GF-D8 (cell line): Measurements from ENCODE around the gene MTX1.

Experiments used
- DNase-seq: peaks from one replicate; lab custom pipeline; 2025; lab: John Stamatoyannopoulos, UW

Gene MTX1

DNA sequence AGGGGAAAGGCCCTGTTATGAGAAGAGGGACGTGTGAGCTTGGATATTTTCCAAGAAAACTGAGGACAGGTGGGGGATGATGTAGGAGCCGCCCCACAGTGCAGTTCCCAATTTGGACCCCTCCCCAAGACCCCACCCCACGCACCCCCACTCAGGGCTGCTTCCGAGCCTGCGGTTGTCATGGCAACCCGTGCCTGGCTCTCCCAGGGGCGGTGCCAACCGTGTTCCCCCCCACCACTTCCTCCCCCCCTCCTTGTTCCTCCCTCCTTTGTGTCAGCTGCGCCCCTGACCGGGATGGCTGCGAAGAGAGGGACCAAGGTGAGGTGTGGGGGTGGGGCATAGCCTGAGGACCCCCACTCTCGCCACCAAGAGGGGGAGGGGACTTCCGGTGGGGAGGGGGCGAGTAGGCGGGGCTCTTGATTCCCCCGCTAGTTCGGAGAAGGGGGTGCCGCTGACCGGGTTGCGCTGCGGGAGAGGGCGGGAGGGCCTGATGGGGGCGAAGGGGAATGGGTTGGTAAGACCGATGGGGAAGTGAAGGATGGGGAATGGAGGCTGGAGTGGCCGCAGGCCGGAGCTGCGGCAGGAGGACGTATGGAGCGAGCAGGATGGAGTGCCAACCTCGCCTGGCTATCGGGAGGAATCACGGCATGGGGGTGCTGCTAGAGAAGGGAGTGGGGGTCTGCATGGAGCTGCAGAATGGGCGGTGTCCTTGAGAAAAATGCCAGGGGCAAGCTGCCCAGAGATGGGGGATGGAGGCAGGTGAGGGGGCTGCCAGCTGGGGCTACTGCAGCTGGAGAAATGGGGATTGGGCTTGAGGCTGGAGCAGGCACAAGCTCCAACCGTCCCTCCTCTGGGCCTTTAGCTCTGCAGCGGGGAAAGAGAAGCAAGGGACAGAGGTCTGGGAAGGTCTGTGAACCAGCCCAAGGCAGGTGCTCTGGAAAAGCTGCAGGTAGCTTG lies 33.9 kb upstream of the MTX1 start:
- DNase-seq = no peak

DNA sequence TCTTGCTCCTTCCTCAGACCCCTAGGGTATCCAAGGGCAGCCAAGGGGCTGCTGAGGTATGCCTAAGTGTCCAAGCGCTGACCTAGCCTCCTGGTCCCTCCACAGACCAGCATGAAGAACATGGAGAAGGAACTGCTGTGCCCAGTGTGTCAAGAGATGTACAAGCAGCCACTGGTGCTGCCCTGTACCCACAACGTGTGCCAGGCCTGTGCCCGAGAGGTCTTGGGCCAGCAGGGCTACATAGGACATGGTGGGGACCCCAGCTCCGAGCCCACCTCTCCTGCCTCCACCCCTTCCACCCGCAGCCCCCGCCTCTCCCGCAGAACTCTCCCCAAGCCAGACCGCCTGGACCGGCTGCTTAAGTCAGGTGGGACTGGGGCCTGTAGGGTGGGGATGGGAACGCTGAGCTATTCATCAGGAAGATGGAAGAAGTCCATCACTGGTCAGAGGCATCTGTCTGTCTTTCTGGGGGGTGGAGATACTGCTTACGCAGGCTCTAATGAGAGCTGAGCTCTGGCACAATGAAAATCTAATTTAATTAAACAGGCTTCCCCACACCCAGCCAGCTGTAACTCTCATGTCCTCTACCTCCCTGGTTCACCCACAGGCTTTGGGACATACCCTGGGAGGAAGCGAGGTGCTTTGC lies 33.1 kb upstream of the MTX1 start:
- DNase-seq = no peak

DNA sequence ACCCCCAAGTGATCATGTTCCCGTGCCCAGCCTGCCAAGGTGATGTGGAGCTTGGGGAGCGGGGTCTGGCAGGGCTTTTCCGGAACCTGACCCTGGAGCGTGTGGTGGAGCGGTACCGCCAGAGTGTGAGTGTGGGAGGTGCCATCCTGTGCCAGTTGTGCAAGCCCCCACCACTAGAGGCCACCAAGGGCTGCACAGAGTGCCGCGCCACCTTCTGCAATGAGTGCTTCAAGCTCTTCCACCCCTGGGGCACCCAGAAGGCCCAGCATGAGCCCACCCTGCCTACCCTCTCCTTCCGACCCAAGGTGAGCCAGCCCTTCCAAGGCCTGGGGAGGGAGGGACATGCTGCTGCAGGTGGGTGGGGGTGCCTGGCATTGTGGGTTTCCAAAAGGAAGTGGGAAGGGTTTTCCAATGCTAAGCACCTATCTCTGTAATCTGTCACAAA lies 32.5 kb upstream of the MTX1 start:
- peak; percentile 50 for DNase-seq

DNA sequence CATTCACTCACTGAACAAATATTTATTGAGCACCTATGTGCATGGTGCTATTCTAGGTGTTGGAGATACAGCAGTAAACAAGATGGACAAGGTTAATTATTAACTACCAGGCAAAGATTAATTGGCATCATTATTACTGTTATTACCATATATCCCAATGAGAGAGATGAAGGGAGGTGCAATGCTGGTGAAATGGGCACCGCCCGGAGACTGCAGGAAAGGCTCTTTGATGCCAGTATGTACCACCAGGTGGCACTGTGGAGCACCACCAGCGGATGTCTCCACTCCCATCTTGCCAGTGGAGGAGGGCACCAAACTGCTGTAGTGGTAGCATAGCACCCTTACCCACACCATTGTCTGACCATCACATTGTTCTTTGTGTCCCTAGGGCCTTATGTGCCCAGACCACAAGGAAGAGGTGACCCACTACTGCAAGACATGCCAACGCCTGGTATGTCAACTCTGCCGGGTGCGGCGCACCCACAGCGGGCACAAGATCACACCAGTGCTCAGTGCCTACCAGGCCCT lies 31.9 kb upstream of the MTX1 start:
- peak; percentile 30 for DNase-seq

DNA sequence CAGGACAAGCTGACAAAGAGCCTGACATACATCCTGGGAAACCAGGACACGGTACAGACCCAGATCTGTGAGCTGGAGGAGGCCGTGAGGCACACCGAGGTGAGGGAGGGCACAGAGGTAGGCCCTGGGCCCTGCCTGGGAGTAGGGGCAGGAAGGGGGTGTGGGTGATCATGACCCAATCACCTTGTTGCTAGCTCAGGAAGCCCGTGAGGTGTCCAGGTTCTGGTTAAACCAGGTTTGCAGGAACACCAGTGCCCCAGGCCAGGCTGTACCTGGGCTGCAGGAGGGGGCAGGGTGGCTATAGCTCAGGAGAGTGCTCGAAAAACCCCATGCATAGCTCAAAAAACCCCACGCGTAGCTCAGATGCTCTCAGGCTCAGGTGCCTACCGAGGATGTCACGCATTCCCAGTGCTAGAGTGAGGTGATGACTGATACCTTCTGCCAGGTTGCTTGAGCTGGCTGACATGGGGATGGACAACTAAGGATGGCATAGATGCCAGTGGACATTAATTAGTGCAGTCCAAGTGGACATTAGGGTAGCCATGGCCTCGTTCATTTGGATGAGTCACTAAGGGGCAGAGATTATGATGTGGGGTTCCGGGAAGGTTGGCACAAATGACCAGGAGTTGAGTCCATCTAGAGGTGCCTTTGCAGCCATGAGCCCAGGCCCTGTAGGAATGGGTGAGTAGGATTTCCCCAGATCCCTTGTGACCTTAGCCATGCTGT lies 31.1 kb upstream of the MTX1 start:
- DNase-seq = no peak

DNA sequence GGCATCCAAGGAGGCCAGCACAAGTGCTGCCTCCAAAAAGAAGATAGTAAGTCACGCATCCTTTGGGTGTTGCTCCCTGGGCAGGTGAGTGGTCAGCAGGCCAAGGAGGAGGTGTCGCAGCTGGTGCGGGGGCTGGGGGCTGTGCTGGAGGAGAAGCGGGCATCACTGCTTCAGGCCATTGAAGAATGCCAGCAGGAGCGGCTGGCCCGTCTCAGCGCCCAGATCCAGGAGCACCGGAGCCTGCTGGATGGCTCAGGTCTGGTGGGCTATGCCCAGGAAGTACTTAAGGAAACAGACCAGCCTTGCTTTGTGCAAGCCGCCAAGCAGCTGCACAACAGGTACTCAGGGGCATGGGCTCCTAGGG lies 30.6 kb upstream of the MTX1 start:
- no peak for DNase-seq

DNA sequence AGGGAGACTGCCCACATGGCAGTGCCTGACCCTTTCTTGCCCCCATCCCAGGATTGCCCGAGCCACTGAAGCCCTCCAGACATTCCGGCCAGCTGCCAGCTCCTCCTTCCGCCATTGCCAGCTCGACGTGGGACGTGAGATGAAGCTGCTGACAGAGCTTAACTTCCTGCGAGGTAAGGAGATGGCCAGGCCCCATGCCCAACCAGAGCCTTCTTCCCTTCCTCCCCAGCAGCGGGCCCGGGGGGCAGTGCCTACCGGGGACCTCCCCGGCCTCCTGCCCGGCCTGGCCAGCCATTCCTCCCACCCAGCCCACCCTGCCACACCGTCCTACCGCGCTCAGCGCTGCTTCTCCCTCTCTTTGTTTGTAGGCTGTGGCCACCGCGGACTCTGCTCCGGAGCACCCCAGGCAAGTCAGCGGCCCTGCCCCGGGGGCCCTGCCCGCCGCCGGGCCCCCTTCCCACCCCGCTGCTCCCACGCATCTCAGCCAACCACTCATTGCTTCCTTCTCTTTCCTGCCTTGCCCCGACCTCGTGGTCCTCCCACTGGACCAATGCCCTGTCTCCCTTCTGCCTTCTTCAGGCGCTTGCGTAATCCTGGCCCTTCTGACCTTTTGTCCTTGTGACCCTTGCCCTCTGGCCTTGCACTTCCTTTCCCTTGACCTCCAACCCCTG lies 29.9 kb upstream of the MTX1 start:
- DNase-seq = no peak

DNA sequence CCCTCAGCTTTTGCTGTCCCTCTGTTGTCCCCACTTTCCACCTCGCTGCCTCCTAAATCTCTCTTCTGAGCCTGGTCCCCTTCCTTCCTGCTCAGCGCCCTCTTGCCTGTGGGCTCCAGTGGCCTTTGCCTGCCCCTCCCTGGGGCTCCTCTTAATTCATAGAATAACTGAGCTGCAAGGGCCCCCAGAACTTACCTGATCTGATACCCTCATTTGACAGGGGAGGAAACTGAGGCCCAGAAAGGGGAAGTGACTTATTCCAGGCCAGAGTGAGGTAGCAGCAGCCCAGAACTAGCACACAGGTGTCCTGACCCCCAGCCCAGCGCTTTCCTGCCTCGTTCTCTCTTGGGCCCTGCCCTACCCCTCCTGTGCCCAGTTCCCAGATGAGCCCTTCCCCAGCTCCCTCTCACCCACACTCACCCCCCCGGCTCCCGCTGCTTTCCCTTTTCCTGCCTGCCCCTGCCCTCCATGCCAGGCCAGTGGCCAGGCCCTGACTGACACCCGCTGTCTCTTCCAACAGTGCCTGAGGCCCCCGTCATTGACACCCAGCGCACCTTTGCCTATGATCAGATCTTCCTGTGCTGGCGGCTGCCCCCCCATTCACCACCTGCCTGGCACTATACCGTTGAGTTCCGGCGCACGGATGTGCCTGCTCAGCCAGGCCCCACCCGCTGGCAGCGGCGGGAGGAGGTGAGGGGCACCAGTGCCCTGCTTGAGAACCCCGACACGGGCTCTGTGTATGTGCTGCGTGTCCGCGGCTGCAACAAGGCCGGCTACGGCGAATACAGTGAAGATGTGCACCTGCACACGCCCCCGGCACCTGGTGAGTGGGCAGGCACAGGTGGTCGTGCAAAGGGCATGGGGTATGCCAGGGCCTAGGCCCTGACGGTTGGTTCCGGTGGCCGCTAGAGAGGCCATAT lies 29.1 kb upstream of the MTX1 start:
- no peak for DNase-seq

DNA sequence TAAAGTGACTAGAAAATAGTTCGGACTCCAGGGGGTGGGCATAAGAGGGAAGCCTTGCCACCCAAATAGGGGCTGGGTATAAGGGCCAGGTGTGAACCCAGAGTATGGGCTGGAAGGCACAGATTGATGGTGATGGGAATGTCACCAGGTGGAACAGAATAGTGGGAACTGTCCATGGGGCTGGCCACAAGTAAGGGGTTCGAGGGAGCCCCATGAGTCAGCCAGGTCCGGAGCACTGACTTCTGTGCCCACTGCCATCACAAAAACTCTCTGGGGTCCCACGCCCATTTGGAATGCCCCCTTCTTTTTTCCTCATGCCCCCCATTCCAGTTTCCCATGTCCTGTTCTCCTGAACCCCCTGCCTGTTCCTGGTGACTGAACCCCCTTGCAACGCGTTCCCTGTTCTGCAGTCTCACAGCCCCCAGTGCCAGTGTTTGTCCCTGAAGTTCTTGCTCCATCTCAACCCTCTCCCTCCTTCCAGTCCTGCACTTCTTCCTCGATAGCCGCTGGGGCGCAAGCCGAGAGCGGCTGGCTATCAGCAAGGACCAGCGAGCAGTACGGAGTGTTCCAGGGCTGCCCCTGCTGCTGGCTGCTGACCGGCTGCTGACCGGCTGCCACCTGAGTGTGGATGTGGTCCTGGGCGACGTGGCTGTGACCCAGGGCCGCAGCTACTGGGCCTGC lies 27.0 kb upstream of the MTX1 start:
- no peak for DNase-seq

DNA sequence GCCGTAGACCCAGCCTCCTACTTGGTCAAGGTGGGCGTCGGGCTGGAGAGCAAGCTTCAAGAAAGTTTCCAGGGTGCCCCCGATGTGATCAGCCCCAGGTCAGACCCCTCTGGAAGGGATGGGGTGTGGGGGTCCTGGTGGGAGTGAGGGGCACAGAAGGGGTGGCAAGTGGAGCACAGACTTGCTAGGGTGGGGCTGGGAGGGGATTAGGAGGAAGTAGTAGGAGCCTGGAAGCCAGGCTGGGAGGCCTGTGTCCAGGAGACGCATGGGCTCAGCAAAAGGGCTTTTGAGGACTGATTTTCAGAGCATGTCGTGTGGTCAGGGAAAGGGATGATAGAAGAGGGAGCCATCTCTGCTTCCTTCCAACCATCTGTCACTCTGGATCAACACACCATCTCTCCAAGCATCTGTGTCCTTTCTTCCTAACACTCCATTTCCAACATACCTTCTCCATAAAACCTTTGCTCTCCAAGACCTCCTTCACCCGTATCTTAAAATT lies 26.4 kb upstream of the MTX1 start:
- DNase-seq = no peak

DNA sequence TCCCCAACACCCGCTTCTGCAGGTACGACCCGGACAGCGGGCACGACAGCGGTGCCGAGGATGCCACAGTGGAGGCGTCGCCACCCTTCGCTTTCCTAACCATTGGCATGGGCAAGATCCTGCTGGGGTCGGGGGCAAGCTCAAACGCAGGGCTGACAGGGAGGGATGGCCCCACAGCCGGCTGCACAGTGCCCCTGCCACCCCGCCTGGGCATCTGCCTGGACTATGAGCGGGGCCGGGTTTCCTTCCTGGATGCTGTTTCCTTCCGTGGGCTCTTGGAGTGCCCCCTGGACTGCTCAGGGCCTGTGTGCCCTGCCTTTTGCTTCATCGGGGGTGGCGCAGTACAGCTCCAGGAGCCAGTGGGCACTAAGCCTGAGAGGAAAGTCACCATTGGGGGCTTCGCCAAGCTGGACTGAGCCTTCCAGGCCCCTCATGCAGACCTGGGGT lies 24.7 kb upstream of the MTX1 start:
- no peak for DNase-seq

DNA sequence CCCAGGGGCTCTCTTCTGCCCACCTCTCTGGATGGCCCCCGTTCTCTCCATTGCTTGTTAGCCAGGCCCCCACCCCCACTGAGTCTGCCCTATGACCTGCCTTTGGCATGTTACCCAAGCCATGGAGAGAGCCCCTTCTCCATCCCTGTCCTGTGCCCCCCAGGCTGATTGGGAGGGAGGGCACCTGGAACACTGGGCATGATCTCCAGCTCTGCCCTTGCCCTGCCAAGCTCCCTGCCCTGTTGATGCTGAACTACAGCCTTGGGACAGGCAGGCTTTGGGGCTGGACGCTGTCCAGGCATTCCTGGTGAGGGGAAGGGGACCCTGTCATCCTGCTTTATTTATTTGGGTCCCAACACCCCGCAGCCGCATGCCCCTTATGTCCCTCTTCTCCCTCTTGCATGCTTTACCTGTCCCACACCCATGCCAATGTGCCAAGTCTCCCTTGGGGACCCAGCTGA lies 24.1 kb upstream of the MTX1 start:
- no peak for DNase-seq

DNA sequence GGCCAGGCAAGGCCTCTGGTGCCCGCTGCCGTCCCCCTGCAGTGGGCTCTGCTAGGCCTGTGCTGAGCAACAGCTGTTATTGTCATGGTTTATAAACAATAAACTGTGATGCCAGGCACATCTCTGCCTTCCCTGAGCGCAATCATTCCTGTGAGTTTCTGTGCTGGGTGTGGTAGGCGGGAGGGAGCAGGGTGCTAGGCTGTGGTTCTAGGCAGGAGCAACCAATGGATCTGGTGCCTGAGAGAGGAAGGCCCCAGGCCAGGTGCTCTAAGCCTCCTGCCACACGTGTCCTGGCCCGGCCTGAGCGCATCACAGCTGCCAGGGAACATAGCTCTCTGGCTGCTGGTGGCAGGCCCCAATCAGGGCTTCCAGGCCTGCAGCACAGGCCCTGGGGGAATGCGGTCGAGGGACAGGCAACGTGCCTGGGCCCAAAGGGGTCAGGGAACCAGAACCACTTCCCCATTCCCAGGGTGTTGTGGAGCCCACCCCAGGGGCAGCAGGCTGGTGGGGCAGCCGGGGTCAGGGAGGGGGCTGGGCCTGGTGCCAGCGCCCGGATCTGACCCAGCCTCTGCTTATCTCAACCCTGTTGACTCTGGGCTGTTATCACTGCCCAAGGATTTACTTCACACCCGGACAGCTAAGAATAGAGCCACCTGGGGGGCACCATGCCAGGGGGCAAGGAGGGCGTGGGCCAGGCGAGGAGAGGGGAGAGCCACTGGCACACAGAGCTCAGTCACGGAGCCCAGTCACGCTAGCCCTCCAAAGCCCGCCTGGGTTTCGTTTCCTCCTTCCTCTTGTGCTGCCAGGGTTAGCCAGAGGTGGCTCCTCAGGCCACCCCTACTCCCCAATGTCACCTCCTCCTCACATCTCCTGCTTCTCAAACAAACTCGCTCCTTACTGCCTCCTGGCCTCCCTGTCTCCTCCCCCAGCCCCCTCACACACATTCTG lies 23.4 kb upstream of the MTX1 start:
- peak; percentile 17 for DNase-seq

DNA sequence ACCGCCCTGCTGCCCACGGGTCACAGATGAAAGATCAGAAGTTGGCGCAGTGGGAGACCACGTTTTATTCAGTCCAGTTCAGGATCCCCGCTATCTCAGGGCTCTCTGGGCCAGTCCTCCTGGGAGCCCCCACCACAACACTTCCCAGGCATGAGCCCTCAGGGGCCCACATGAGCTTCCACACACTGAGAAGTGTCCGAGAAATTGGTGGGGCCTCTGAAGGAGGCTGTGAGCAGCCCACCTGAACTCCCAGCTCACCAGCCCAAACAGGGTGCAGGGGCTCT lies 22.8 kb upstream of the MTX1 start:
- DNase-seq = no peak

DNA sequence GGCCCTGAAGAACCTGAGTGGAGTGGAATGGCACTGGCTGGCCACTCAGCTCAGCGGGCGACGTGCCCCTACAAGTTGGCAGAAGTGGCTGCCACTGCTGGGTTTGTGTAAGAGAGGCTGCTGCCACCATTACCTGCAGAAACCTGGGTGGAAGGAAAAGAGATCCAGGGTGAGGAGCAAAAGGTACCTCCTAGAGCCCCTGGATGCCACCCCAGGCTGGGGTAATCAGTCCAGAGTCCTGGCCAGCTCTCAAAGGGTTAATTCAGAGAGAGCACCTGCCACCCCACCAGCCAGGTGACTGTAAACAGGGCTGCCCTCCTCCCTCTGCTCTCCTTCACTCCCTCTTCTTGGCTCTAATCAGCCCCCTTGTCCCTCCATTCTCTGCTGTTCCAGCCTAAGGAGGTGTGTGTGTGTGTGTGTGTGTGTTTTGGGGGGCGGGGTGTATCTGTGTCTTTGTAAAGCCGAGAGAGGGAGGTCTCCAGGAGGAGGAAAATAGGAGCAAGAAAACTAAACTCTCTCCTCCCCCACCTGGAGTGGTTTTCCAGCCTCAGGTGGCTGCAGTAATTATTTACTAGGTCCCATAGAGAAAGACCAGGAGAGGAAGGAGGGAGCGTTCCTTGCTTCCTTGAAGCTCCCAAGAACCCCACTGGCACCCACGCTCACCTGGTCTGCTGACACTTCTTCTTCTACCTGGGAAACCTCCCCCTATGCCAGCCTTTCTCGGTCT lies 22.3 kb upstream of the MTX1 start:
- no peak for DNase-seq

DNA sequence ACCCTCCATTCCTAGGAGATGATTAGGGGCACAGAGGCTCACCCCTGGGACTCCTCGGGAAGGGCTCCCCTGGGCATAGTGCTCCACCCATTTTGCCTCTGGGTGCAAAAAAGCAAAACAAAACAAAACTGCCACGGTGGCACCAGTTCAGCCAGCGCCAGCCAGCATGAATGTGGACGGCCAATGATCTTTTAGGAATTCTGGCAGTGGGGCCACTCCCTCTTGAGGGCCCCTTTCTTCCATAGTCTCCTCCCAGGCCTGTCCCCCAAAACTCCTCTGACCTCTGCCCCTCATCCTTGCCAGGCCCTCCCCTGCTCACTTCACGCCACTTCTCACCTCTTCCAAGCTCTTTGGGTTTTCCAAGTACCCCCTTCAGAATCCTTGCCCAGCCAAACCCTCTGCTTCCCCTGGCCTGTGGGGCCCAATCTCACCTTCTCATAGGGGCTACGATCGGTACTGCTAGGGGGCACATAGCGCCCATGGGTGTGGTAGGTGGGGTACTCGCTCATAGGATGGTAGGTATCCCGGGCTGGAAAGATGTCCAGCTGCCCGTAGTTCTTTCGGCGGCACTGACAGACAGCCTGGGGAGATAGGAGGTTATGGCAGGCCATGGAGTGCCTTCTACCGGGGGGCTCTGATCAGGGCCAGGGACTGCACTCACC lies 21.6 kb upstream of the MTX1 start:
- no peak for DNase-seq

DNA sequence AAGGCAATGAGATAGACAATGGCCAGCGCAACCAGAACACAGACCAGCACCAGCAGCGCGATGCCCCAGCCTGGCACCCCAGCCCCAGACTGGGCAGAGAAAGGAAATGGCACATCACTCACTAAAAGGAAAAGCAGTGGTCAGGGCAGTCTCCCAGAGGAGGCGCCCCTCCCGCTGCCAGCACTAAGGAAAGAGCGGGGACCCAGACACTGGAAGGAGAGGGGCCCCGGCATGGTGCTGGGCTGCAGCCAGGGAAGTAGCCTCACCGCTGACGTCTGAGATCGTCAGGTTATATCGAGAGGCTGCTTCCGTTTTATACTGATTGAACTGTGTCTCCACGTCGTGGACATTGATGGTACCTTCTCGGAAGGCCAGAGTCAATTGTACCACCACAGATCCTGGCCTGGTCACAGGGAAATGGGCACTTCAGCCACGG lies 21.0 kb upstream of the MTX1 start:
- DNase-seq = no peak

DNA sequence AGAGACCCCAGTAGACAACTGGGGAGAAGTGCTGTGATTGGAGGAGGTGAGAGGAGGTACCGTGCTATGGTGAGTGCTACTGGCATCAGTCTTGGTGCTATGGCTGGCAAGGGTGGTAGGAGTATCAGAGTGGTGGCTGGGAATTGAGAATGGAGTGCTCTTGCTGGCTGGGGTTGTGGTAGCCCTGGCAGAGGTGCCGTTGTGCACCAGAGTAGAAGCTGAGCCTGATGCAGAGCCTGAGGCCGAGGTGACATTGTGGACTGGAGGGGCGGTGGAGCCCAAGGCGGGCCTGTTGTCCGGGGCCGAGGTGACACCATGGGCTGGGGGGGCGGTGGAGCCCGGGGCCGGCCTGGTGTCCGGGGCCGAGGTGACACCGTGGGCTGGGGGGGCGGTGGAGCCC lies 20.2 kb upstream of the MTX1 start:
- no peak for DNase-seq
